Activated CD8-positive, alpha-beta memory T cell treated with anti-CD3 and anti-CD28 coated beads for 4 hours (primary cell): ENCODE data around the gene ANGEL2.
"Not testable (repeated sequence)": the region's sequence is repeated elsewhere in the genome, so short reads cannot be mapped to it uniquely, and the experiment has no call there.

Experiments used
- DNase-seq, 2 donors: peaks; one replicate each; pipeline ENCODE4 v3.0.0-alpha.2; 2020; ENCODE audit warnings: low read depth in 2 of 2

The ANGEL2 gene

GRCh38 chr1:212975111-212975918 is 40.4 kb downstream of the ANGEL2 start:
- no peak for DNase-seq

GRCh38 chr1:212974711-212975110 is 41.0 kb downstream of the ANGEL2 start:
- DNase-seq, result no peak

GRCh38 chr1:212973899-212974298 is 41.8 kb downstream of the ANGEL2 start:
- no peak for DNase-seq

DNA sequence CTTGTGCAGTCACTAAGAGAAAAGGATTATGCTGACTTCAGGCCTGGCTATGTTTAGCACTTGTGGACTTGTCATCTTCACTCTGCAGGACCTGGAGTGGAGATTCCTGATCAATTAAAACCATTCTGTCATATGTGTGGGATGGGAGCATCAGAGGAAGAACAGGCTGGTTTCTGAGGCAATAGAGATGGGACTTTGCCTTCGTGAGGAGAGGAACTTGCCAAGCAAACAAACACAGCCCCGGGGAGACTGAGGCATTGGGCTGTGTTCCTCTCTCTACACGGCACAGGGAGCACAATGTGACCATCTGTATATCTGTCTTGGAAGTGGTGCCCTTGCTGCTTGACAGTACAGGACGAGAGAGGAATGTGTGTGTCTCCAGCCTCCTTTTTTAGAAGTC is 42.2 kb downstream of the ANGEL2 start:
- DNase-seq, result no peak

- DNase-seq, result no peak
These were observed 44.4 kb downstream of the ANGEL2 start for GRCh38 chr1:212971312-212971711.

DNA sequence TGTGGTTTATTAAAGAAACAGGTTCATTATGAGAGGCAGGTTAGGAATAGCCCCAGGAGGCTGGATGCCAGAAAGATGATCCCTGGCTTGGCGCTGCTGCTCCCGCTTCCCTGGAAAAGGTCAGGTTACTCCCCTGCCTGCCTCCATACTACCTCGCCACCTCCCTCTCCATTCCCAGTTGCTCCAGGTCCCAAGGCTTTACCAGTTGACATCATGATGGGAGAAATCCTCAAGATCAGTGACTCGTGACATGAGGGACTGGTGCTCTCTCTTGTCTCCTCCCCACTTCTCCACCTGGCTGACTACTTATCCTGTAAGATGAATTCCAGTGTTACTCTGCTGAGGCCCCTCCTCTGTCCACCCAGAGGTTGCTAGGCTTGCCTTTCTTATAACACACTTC is 45.6 kb downstream of the ANGEL2 start:
- DNase-seq, result no peak

DNA sequence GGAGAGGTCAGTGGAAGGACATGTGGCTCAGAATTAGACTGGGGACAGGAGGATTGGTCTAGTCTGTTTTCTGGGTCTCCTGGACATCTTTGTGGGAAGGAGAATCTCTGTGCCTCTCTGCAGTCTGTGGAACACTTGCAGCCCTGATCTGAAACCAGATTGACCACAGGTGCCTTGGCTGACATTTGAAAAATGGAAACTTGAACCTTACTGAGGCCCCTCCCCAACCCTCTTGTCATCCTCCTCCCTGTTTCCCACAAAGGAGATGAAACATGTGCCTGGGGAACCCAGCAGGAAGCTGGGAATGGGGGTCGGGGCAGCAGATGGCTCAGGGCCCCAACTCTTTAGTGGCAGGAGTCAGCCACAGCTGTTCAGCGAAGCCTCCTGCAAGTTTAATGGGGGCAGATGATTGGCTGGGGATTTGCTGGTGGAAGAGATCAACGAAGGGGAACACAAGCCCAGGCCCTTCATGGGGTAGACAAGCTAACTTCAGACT is 47.3 kb downstream of the ANGEL2 start:
- DNase-seq, result no peak

DNA sequence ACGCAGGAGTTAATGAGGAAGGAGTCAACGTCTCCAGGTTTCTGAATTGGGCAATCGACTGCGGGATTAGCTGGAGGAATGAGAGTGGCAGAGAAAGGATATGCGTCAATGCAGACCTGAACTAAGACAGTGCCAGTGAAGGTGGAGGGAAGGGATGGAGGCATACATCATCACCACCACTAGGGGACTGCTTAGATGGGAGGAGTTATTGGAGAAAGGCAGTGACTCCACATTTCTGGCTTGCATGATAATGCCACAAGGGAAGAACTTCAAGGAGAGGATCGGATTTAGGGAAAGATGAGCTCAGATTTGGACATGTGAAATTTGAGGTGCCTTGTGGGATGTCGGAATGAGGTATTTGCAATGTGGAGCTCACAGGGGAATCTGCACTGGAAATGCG is 47.9 kb downstream of the ANGEL2 start:
- no peak for DNase-seq

GRCh38 chr1:212966616-212967015 is 49.1 kb downstream of the ANGEL2 start:
- no peak for DNase-seq

DNA sequence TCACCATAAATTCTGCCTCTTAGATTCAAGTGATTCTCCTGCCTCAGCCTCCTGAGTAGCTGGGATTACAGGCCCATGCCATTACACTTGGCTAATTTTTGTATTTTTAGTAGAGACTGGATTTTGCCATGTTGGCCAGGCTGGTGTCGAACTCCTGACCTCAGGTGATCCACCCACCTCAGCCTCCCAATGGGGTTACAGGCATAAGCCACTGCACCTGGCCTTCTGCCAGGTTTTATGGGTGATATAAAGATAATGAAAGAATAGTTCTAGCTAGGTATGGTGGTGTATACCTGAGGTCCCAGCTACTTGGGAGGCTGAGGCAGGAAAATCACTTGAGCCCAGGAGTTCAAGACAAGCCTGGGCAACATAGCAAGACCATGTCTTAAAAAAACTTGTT is 50.7 kb downstream of the ANGEL2 start:
- not testable (repeated sequence) for DNase-seq

- DNase-seq, result no peak
These were observed 51.6 kb downstream of the ANGEL2 start for GRCh38 chr1:212964102-212964501.

DNA sequence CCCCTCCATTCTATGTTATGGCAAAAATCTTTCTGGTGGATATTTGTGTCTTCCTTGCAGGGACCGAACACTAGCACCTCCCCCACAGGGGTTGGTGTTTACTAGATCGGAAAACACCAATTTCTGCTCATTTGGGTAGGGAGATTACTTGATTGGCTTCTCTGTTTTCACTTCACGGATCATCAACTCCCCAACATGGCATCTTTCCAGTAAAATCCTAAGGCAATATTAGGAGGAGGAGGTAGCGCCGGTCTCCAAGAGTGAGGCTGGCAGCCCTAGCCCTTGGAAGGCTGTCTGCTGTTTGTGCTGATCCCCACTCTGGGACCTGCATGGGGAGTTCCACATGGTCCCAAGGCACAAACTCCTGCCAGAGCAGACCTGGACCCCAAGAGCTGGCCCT is 53.2 kb downstream of the ANGEL2 start:
- no peak for DNase-seq

DNA sequence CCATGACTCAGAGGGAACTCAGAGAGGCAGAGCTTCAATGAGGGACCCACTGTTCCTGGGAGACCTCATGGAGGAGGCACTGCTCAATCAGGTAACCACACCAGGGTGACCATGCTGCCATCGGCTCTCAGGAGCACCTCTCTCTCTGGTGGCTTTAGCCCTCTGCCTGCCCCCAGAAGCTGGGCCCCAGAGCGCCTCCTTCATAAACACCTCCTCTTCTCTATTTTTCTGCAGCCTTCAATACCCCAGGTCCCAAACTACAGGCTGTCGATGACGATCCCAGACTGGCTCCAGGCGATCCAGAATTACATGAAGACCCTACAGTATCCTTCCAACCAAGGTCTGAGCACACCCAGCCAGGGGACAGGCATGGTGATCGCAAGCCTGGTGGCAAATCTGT is 54.7 kb downstream of the ANGEL2 start:
- DNase-seq, result no peak

DNA sequence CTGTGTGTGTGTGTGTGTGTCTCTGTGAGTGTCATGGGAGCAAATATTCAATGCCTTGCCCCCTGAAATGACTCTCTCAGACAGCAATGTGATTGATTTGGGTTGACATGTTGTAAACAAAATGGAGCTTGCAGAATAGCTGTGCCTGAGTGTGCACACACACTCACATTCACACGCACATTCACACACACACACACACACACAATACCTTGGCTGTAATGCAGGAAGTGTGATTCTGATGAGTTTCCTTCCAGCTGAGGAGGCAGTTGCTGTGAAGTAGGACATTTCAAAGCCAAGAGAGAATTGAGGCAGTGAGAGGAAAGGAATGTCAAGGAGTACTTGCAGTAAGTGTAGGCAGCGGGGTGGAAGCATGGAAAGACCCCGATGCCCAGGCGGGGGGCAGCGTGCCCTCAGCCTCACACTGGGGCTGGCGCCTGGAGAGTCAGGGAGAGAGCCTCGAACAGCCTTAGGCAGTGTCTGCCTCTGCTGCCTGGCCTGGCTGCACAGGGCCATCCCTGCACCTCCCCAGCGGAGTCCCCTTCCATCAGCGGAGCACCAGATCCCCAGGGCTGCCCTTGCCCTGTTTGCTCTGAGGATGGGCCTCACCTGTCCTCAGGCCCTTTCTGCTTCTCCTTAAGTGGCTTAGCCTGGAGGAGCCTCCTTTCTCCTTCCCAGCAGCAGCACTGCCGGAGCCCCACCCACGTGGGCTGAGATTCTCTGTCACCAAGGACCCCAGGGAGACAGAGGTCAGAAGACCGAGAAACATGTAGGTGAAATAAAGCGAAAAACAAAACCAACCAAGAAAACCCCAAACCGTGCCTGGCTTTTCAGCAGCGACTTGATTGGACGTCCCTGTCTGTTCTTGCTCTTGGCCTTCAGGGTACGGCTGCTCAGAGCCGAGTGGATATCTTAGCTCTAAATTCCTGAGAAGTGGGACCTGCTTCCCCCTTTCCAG is 56.1 kb downstream of the ANGEL2 start:
- no peak for DNase-seq

GRCh38 chr1:212958175-212958574 is 57.5 kb downstream of the ANGEL2 start:
- no peak for DNase-seq

- no peak for DNase-seq
These were observed 58.1 kb downstream of the ANGEL2 start for GRCh38 chr1:212957546-212957945.

DNA sequence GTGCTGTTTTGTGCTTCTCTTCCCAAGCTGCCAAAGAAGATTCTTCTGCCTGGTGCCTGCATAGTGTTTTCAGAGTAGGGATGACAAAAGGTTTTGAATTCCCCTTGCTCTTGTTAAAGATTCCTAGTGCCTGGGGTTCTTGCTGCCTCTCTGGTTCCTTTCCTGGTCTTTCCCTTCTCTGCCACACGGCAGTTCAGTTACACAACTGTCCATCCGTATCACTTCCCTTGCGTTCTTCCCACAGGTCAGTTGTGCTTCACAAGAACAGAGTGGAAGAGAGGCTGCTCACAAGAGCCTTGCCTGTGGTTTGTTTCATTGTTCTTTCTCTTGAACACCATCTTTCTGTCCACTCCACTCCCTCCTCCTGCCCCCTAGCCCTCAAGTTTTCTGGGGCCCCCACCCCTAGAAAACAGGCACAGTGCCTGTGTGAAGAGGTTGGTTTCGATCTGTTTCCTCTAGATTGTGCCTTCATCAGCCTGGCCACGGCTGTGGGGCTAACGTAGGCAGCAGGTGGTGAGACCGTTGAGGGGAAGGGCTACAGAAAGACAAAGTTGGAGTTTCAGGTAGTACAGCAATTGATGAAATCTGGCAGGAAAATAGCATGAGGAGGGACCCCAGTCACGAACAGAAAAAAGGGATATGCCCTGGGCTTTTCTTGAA is 59.6 kb downstream of the ANGEL2 start:
- DNase-seq, result no peak

- DNase-seq, result no peak
These were observed 60.6 kb downstream of the ANGEL2 start for GRCh38 chr1:212955098-212955497.

- DNase-seq, result no peak
These were observed 61.2 kb downstream of the ANGEL2 start for GRCh38 chr1:212954514-212954913.

GRCh38 chr1:212953321-212953720 is 62.3 kb downstream of the ANGEL2 start:
- no peak for DNase-seq

DNA sequence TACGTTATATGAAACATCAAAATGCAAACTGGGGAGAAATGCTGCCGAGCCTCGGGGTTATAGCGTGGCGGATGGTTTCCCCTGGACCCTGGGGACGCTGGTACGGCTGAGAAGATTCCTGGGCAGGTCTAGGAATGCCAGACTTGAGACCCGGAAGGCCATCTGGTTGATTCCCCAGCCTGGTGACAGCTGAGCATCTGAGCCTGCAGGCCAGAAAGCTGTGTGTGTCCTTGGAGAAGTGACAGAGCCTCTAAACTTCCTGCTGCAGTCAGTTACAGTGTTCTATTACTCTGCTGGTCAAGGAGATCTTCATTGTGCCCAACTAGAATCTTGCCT is 63.1 kb downstream of the ANGEL2 start:
- no peak for DNase-seq

- no peak for DNase-seq
These were observed 63.6 kb downstream of the ANGEL2 start for GRCh38 chr1:212951947-212952640.
